GM18499 (cell line): ENCODE results near the gene LRCH2.
"Not testable (repeated sequence)": the region's sequence is repeated elsewhere in the genome, so short reads cannot be mapped to it uniquely, and the experiment has no call there.

Experiments used
- ATAC-seq: cut with Tn5 transposase; IDR thresholded peaks from one replicate; pipeline ENCODE4 v1.9.1; 2021; ENCODE audit warnings: moderate number of reproducible peaks; ENCODE audit not compliant: insufficient read depth, unreplicated experiment

Gene LRCH2

DNA sequence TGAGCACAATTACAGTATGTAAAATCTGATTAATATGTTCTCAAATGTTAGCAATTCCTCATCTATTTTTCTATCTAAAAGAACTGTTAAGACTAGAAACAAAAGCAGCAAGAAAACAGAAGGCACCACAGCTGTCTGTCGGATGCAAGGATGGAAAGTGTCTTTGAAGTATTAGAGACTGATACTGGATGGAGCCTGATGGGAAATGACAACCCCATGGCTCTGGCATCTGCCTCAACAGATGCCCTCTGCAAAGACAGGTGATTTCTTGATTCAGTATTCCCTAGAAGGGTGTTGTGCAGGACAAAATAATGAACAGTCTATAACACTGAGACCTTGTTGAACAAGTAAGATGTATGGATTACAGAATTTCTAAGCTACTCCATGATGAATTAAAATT, 19.7 kb downstream of the LRCH2 start:
- ATAC-seq = no peak

DNA sequence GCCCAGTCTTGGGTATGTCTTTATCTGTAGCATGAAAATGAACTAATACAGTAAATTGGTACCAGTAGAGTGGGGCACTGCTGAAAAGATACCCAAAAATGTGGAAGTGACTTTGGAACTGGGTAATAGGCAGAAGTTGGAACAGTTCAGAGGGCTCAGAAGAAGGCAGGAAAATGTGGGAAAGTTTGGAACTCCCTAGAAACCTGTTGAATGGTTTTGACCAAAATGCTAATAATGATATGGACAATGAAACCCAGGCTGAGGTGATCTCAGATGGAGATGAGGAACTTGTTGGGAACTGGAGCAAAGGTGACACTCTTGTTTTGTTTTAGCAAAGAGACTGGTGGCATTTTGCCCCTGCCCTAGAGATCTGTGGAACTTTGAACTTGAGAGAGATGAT, 24.3 kb downstream of the LRCH2 start:
- not testable (repeated sequence) for ATAC-seq

DNA sequence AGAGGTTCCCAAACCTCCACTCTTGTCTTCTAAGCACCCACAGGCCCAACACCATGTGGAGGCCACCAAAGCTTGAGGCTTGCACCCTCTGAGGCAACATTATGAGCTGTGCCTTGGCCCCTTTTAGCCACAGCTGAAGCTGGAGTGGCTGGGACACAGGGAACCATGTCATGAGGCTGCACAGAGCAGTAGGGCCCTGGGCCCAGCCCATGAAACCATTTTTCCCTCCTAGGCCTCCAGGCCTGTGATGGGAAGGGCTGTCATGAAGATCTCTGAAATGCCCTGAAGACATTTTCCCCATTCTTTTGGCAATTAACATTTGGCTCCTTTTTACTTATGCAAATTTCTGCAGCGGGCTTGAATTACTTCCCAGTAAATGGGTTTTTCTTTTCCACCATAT, 29.9 kb downstream of the LRCH2 start:
- ATAC-seq = no peak

DNA sequence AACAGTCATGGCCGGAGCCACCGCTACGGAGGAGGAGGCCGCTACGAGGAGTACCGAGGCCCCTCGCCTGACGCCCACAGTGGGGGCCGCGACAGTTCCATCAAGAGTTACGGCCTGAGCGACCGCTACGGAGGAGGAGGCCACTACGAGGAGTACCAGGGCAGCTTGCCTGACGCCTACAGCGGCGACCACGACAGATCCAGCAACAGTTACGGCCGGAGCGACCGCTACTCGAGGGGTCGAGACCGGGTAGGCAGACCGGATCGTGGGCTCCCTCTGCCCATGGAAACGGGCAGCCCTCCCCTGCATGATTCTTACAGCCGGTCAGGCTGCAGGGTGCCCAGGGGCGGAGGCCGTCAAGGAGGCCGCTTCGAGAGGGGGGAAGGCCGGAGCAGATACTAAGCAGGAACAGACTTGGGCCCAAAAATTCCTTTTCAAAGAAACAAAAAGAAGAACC, 41.6 kb downstream of the LRCH2 start:
- ATAC-seq = no peak

DNA sequence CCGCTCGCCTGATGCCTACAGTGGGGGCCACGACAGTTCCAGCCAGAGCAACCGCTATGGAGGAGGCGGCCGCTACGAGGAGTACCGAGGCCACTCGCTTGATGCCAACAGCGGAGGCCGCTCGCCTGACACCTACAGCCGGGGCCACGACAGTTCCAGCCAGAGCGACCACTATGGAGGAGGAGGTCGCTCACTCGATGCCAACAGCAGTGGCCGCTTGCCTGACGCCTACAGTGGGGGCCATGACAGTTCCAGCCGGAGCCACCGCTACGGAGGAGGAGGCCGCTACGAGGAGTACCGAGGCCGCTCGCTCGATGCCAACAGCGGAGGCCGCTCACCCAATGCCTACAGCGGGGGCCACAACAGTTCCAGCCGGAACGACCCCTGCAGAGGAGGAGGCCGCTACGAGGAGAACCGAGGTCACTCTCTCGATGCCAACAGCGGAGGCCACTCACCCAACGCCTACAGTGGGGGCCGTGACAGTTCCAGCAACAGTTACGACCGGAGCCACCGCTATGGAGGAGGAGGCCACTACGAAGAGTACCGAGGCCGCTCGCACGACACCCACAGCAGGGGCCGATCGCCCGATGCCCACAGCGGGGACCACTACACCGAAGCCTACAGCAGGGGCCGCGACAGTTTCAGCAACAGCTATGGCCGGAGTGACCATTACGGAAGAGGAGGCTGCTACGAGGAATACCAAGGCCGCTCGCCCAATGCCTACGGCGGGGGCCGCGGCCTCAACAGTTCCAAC, 42.2 kb downstream of the LRCH2 start:
- ATAC-seq = no peak

DNA sequence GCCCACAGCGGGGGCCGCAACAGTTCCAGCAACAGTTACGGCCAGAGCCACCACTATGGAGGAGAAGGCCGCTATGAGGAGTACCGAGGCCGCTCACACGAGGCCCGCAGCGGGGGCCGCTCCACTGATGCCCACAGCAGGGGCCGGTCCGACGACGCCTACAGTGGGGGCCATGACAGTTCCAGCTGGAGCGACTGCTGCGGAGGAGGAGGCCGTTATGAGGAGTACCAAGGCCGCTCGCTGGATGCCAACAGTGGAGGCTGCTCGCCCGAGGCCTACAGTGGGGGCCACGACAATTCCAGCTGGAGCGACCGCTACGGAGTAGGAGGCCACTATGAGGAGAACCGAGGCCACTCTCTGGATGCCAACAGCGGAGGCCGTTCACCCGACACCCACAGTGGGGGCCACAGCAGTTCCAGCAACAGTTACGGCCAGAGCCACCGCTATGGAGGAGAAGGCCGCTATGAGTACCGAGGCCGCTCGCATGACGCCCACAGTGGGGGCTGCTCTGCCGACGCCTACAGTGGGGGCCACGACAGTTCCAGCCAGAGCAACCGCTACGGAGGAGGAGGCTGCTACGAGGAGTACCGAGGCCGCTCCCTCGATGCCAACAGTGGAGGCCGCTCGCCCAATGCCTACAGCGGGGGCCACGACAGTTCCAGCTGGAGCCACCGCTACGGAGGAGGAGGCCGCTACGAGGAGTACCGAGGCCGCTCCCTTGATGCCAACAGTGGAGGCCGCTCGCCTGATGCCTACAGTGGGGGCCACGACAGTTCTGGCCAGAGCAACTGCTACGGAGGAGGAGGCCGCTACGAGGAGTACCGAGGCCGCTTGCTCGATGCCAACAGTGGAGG, 43.0 kb downstream of the LRCH2 start:
- ATAC-seq = no peak

DNA sequence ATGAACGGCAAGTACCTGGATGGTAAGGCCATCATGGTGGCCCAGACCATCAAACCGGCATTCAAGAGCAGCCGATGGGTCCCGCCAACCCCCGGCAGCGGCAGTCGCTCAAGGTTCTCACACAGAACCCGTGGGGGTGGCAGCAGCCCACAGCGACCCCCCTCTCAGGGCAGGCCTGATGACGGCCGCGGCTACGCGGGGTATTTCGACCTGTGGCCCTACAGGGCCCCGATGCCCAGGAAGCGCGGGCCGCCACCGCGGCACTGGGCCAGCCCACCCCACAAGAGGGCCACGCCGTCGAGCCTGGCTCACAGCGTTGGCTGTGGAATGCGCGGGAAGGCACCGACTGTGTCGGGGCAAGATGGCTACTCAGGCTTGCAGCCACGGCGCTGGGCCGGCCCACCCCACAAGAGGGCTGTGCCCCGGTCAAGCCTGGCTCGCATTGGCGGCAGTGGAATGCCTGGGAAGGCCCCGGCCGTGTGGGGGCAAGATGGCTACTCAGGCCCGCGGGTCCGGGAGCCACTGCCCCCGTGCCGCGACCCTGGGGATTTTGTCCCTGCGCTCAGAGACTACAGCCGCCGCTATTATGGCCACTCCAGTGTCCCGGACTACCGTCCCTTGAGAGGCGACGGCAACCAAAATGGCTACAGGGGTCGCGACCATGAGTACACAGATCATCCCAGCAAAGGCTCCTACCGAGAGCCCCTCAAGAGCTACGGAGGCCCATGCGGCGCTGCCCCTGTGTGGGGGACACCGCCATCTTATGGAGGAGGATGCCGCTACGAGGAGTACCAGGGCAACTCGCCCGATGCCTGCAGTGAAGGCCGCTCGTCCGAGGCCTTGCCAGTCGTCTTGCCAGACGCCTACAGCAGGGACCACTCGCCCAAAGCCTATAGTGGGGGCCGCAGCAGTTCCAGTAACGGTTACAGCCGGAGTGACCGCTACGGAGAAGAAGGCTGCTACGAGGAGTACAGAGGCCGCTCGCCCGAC, 44.0 kb downstream of the LRCH2 start:
- ATAC-seq = no peak

DNA sequence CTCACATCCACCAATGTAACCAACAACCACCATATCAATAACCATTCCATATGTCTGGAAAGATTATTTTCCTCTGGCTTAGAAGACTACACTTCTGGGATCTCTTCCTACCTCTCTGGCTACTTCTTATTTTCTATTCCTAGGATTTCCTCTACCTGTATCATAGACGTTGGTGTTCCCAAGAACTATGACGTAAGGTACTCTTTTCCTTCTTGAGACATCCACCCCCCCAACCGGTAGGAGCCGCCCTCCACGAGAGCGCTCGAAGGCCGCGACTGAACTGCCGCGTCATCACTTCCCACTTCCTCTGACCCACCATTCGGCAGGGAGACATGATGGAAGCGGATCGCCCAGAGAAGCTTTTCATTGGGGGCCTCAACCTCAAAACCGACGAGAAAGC, 44.8 kb downstream of the LRCH2 start, which contains the start of gene RBMXL3:
Gene RBMXL3 (plus strand): TSS at position 301 of the 400 bp plus-strand sequence. CDS start 32 bp downstream, at position 333.
- no peak for ATAC-seq

DNA sequence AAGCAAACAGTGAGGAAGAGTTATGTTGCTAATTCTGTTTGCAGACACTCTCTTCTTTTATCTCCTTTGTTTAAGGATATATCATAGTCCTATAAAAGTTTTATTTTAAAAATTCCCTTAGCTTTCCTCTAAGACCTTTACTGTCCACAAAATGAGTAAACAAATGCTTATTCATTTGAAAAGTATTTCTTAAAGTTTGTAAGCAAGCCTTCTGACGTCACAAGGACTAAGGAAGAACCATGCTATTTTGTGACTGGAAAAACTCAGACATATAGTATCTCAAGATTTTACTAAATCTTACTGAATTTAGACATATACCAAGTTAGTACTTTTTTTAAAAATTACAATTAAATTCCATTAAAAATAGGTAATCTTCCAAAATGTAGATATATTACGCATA, 49.9 kb downstream of the LRCH2 start:
- ATAC-seq = no peak

DNA sequence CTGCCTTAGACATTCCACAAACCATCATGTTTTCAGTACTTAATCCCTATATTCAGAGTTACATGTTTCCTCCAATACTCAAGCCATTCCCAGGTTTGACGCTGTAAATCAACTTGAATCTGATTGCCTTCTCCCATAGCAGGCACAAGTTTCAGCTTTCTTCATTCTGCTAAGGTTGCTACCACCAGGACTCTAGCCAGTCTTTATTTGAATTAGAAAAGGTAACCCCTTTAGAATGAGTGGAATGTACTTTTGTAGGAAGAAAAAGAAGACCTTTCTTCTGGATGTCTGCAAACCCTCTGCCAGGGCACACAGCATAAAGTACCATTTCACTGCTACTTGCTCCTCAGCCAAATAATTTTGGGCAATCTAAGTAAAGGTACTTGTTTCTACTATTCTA, 55.4 kb downstream of the LRCH2 start:
- ATAC-seq = no peak

DNA sequence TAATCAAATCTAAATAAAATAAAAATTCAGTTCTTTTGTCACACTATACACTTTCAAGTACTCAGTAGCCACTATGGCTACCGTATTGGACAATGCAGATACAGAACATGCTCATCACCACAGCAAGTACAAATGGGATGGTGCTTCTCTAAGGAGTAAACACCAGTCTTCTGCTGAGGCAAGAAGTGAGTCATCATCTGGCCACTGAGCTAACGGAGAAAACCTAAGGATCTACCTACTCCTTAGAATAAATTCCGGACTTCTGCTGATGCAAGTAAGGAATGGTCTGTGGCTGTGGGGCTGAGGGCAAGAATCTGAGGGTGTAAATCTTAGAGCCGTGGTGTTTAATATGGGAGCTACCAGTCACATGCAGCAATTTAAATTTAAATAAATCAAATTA, 56.0 kb downstream of the LRCH2 start:
- no peak for ATAC-seq

DNA sequence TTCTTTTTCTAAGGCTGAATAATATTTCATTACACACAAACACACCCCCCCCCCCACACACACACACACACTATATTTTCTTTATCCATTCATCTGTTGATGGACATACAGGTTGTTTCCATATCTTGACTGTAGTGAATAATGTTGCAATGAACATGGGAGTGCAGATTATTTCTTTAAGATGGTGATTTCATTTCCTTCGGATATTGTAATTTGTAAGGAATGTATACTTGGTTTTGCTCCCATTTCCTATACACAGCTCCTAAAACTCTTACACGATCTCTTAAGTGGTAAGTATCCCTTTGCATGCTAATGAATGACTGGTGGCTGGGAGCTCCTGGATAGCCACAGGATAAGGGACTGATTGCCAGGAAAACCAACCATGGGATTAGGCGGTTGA, 59.3 kb downstream of the LRCH2 start:
- no peak for ATAC-seq

DNA sequence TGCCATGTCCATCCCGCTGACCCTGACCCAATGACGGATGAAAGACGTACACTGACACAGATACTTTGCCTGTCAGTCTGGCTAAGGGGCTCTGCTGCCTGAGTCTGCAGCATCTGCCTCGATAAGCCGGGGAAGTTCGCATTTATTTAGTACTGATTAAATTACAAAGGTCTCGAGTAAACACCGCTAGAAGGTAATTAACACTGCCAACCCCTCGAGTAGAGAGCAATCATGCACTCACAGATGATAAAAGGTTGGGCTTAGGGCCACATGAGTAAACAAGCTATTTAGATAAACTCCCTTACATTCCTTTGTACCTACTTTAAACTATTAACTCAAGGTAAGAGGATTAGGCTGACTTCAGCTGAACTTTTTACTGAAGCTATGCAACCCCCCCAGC, 60.7 kb downstream of the LRCH2 start:
- ATAC-seq = no peak

DNA sequence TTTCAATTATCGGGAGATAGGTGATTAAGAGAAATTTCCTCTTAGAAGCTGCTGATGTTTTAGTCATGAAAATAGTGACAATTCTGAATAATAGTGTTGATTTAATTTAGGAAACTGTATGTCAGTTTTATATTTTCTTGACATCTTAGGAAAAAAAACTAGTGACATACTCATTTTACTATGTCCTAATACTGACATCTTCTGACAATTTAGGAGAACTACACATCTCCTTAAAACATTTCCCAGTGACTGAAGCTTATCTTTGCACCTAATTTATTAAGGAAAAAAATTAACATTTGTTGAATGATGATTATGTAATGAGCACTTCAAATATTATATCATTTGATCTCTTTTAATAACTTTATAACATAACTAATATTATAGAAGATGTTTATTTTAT, 86.7 kb downstream of the LRCH2 start:
- no peak for ATAC-seq

DNA sequence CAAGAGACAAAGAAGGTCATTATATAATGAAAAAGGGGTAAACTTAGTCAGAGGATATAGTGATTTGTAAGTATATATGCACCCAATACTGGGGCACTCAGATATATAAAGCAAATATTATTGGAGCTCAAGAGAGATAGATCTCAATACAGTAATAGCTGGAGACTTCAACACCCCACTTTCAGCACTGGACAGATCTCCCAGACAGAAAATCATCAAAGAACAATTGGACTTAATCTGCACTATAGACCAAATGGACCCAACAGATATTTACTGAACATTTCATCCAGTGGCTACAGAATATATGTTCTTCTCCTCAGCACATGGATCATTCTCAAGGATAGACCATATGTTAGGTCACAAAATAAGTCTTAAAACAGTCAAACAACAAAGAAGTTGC, 91.8 kb downstream of the LRCH2 start:
- no peak for ATAC-seq

DNA sequence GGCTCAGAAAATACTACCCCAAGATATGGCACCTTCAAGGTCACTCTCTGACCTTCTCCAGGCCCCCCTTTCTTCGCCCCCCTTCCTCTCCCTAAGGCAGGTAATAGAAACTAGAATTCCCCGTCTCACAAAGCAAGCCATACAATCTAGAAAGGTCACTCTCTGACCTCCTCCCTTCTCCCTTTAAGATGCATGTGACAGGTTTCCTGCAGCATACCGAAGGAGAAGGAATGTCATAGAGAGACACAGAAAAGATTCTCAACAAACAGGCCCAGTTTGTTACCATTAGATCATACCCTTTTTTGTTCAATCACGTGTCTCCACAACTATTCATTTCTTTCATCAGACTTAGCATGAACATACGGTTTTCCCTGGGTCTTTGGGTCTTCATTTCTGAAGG, 95.9 kb downstream of the LRCH2 start:
- ATAC-seq = no peak

DNA sequence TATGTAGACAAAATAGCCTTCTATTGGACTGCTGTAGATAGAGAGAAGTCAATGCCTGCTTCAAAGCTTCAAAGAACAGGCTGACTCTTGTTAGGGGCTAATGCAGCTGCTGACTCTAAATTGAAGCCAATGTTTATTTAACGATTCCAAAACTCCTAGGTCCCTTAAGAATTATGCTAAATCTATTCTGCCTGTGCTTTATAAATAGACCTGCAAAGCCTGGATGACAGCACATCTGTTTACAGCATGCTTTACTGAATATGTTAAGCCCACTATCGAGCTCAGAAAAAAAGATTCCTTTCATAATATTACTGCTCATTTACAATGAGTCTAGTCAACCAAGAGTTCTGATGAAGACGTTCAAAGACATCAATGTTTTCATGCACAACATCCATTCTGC, 99.5 kb downstream of the LRCH2 start:
- ATAC-seq = no peak

DNA sequence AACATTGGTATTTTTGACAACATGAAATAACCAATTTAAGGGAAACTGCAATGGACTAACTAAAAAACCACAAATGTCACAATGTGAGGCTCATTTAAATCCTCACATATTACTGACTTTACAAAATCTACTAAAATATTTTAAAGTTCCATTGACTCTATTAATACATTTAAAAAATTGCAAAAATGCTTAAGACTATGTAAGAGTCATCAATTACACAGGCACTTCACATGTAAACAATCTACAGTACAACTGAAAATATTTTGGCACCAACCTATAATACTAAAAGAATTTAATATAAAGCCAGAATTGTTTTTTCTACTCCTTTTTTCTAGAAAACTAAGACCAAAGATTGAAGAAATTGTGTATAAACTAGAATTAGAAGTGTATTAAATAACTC, 121.5 kb downstream of the LRCH2 start:
- ATAC-seq = no peak

DNA sequence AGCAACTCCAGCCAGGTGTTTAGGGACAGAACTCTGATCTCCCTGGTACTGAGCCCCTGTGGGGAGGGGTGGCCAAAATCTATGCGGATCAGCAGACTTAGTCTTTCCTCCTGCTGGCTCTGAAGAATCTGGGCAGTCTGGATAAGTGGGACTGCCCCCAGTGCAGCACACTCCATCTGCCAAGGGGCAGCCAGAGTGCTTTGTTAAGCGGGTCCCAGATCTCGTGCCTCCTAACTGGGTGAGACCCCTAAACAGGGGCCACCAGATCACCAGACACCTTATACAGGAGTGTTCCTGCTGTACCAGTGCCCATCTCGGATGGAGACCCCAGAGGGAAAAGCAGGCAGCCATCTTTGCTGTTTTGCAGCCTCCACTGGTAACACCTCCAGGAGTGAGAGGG, 135.0 kb downstream of the LRCH2 start:
- ATAC-seq = no peak

DNA sequence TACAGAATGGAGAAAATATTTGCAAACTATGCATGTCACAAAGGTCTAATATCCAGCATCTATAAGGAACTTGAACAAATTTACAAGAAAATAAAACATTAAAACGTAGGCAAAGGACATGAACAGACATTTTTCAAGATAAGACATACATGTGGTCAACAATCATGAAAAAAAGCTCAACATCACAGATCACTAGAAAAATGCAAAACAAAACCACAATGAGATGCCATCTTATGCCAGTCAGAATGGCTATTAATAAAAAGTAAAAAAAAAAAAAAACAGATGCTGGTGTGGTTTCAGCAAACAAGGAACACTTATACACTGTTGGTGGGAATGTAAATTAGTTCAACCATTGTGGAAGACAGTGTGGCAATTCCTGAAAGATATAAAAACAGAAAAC, 140.7 kb downstream of the LRCH2 start:
- ATAC-seq = no peak
